Measurements from ENCODE around the gene ADGRE2.

ADGRE2 gene

GRCh38 chr19:14715841-14716240 lies 62.5 kb downstream of the ADGRE2 start:
- Histone ChIP-seq H3K27ac (ENCODE audit: low read length) (no peak overlapping the region), H3K4me1 (ENCODE audit: insufficient read depth, low read length) (no peaks in the 10 kb centered on the region), H3K4me3 (ENCODE audit: low read depth in 1 of 2, low read length in 2 of 2) (no peak overlapping the region), H3K79me2 (ENCODE audit: insufficient read depth, low read length) (no peaks in the 10 kb centered on the region), H3K27me3 (ENCODE audit: insufficient read depth, low read length, poor library complexity) (no peaks in the 10 kb centered on the region), H3K9ac (ENCODE audit: low read depth, low read length) (no peak overlapping the region), H3K36me3 (ENCODE audit: insufficient read depth, low read length) (peaks cover 70% of the 10 kb centered on the region), H3K4me2 (ENCODE audit: insufficient read depth, low read length) (no peak overlapping the region), H4K20me1 (ENCODE audit: insufficient read depth, low read length) (no peaks in the 10 kb centered on the region), H3K9me3 (ENCODE audit: insufficient read depth, low read length, severe bottlenecking) (peaks cover 36% of the 10 kb centered on the region), H2AFZ (ENCODE audit: low read depth, low read length) (no peak overlapping the region)
- ATAC-seq (ENCODE audit: insufficient read depth, low read depth) (no peak), DNase-seq (no peak)
- no peak for TF ChIP-seq EZH2 (IDR thresholded peaks at IDR 0.05; ENCODE audit: borderline replicate concordance, low read depth, low read length, severe bottlenecking)
- TF ChIP-seq, protein P1, sequence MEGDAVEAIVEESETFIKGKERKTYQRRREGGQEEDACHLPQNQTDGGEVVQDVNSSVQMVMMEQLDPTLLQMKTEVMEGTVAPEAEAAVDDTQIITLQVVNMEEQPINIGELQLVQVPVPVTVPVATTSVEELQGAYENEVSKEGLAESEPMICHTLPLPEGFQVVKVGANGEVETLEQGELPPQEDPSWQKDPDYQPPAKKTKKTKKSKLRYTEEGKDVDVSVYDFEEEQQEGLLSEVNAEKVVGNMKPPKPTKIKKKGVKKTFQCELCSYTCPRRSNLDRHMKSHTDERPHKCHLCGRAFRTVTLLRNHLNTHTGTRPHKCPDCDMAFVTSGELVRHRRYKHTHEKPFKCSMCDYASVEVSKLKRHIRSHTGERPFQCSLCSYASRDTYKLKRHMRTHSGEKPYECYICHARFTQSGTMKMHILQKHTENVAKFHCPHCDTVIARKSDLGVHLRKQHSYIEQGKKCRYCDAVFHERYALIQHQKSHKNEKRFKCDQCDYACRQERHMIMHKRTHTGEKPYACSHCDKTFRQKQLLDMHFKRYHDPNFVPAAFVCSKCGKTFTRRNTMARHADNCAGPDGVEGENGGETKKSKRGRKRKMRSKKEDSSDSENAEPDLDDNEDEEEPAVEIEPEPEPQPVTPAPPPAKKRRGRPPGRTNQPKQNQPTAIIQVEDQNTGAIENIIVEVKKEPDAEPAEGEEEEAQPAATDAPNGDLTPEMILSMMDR (IDR thresholded peaks at IDR 0.05; ENCODE audit: borderline replicate concordance, extremely low read depth, low read length, poor library complexity, severe bottlenecking), result no peak

GRCh38 chr19:14704450-14704849 lies 73.9 kb downstream of the ADGRE2 start:
- H4K20me1 ChIP-seq (ENCODE audit: insufficient read depth, low read length), result no peaks in the 10 kb centered on the region
- TF ChIP-seq, protein P1 (IDR thresholded peaks at IDR 0.05; ENCODE audit: borderline replicate concordance, extremely low read depth, low read length, poor library complexity, severe bottlenecking), result no peak
- no peak for TF ChIP-seq EZH2 (IDR thresholded peaks at IDR 0.05; ENCODE audit: borderline replicate concordance, low read depth, low read length, severe bottlenecking)
- no peak overlapping the region for H3K27ac ChIP-seq (ENCODE audit: low read length)
- H3K9me3 ChIP-seq (ENCODE audit: insufficient read depth, low read length, severe bottlenecking), result no peaks in the 10 kb centered on the region
- H3K36me3 ChIP-seq (ENCODE audit: insufficient read depth, low read length), result peaks cover 87% of the 10 kb centered on the region
- H3K4me2 ChIP-seq (ENCODE audit: insufficient read depth, low read length), result no peak overlapping the region
- H3K27me3 ChIP-seq (ENCODE audit: insufficient read depth, low read length, poor library complexity), result no peaks in the 10 kb centered on the region
- H3K79me2 ChIP-seq (ENCODE audit: insufficient read depth, low read length), result no peaks in the 10 kb centered on the region
- ATAC-seq (ENCODE audit: insufficient read depth, low read depth), result no peak
- no peak for DNase-seq
- H3K4me1 ChIP-seq (ENCODE audit: insufficient read depth, low read length), result no peaks in the 10 kb centered on the region
- no peak overlapping the region for H3K9ac ChIP-seq (ENCODE audit: low read depth, low read length)
- H3K4me3 ChIP-seq (ENCODE audit: low read depth in 1 of 2, low read length in 2 of 2), result no peak overlapping the region
- no peak overlapping the region for H2AFZ ChIP-seq (ENCODE audit: low read depth, low read length)

- DNase-seq, result no peak
- H3K27me3 ChIP-seq (ENCODE audit: insufficient read depth, low read length, poor library complexity), result no peaks in the 10 kb centered on the region
- H3K4me1 ChIP-seq (ENCODE audit: insufficient read depth, low read length), result no peaks in the 10 kb centered on the region
- H3K79me2 ChIP-seq (ENCODE audit: insufficient read depth, low read length), result no peaks in the 10 kb centered on the region
- no peak overlapping the region for H3K9ac ChIP-seq (ENCODE audit: low read depth, low read length)
- H3K9me3 ChIP-seq (ENCODE audit: insufficient read depth, low read length, severe bottlenecking), result no peaks in the 10 kb centered on the region
- ATAC-seq (ENCODE audit: insufficient read depth, low read depth), result no peak
- peaks cover 86% of the 10 kb centered on the region for H3K36me3 ChIP-seq (ENCODE audit: insufficient read depth, low read length)
- no peak overlapping the region for H3K27ac ChIP-seq (ENCODE audit: low read length)
- H4K20me1 ChIP-seq (ENCODE audit: insufficient read depth, low read length), result no peaks in the 10 kb centered on the region
- no peak overlapping the region for H3K4me2 ChIP-seq (ENCODE audit: insufficient read depth, low read length)
- no peak overlapping the region for H3K4me3 ChIP-seq (ENCODE audit: low read depth in 1 of 2, low read length in 2 of 2)
- TF ChIP-seq EZH2 (IDR thresholded peaks at IDR 0.05; ENCODE audit: borderline replicate concordance, low read depth, low read length, severe bottlenecking), result no peak
- TF ChIP-seq, protein P1 (IDR thresholded peaks at IDR 0.05; ENCODE audit: borderline replicate concordance, extremely low read depth, low read length, poor library complexity, severe bottlenecking), result no peak
- H2AFZ ChIP-seq (ENCODE audit: low read depth, low read length), result no peak overlapping the region
These were observed 74.5 kb downstream of the ADGRE2 start for GRCh38 chr19:14703833-14704232.
